DMS153 treated with DMSO at 0.1 percent for 48 hours (cell line): Measurements from ENCODE around the gene CPB2.

Source experiments
- DNase-seq: peaks from one replicate; lab custom pipeline; 2025; ENCODE audit not compliant: unreplicated experiment; lab: John Stamatoyannopoulos, UW

CPB2 gene

DNA sequence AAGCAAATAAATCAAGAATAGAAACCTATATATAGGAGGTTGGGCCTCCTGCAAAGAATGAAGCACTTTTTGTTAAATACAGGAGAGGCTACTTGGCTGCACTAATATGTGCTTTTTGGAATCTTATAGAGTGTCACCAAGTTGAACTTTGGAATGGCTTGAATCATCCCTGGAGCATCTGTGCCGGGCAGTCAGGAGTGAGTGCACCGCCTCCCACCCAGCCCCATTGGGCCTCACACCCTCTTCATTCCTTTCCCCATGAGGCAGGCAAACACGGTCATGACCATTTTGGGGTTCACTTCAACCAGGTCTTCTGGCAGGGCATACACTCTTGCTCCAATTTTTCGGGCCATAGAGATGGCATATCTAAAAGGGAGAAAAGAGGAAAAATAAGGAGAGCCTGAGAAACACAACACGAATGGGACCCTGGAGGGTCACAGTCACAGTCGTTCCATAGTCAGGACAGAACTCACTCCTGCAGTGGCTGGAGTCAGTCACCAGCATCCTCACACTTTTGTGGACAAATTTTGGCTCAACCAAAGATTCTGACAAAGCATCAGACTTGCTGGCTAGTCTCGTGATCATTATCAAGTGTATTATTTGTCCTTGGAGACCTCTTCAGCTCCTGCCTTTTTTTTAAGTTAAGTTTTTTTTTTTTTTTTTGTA, 22.7 kb upstream of the CPB2 start:
- no peak for DNase-seq

DNA sequence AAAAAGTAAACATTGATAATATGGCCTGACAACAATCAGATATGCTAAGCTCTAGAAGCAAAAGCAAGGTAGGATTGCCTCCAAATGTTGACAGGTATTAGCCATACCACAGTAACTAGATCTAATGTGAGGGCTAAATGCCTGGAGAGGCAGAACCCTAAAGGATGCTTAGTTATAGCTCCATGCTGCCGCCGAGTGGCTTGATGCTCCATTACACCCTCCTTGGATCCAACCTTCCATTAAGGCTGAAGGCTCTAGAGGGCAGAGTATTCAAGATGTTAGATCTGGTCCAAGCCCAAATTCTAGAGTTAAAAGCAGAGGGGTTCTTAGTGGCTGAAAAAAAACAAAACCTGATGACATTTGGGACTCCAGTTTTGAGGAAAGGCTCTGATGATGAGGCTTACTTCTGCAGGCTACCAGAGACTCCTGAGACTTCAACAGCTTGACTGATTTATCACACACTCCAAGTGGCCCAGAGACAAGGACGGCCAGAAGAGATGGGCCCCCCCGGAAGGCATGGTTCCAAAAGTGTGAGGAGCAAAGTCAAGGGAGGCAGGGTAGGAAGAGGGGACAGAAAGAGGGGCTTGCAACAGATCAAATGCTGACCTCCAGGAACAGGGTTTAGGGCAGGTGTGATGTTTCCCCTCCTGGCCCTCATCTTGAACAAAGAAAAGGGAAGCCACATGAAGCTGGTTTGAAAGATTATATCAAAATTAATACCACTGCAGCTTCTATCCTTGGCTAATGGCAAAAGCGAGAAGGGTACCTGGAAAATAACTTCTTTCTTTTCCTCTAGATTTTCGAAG, 21.9 kb upstream of the CPB2 start:
- DNase-seq, result peak; percentile 77

DNA sequence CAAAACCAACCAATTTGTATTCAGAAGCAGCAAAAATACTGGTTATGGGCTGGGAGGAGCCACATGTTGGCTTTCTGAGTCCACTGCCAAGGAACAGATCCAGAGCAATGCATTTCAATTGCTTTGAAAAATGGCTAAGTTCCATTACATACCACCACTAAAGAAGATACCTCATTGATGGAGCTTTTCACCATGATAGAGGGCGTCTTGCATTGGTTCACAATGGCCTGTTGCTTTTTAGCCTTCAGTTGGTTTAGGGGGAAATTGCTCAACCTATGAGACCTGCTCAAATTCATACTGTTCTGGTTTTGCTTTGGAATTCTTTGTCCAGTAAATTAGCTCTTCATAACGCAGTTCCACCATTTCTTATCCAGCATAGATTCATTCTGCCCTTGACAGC, 21.2 kb upstream of the CPB2 start:
- DNase-seq, result no peak

DNA sequence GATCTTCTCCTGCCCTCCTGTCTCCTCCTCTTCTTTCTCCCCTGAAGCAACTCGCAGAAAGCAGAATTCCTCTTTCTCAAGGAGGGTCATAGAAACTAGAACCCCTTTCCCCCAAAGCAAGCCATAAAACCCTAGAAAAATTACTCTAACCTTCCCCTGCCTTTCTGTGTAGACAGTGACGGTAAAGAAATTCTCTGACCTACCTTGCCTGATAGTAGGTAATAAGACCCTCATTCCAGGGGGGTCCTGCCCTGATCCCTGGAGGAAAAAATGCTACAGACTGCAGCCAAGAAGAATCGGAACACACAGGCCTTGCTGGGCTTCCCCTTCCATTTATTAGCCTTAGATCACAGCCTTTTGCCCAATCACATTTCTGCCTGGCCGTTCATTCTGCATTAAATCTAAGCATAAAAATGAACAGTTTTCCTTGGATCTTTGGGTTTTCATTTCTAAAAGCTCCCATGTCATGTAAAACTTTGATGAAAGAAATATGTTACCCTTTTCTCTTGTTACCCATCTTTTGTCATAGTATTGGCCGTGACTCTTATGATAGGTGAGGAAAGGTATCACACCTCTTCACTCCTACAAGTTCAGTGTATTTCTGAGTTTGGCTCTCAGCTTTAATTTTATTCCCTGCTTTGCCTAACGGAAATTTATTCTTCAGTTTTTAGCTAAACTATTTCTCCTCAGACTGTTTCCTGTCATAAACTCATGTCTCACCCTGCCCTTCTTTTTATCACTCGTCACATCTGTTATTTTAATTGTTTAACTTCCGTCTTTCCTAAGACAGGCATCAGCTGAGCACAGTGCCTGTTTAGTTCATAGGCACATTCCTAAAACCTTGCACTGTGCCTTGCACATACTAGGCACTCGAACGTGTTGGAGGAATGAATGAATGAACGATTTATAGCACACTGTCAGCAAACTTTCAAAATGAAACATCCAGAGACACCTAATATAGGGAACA, 20.4 kb upstream of the CPB2 start:
- no peak for DNase-seq

DNA sequence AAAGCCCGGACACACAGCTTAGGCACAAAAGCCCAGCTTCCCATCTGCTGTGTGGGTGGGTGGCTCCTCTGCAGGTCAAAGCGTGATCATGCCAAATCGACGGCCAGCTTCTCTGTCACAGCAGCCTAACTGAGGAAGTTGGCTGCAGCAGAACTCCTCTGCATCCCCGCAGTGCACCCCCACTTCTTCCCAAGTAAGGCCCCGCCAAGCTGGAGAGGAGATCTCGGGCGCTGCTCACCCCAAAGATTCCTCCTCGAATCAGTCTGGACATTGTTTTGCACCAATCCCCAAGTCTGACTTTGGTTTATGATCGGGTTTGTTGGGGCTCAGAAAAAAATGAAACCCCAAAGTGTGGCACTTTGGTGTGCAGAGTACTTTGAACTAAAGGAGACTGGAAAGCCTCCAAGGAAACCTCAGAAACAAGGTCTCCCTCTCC, 19.7 kb upstream of the CPB2 start:
- DNase-seq, result no peak

DNA sequence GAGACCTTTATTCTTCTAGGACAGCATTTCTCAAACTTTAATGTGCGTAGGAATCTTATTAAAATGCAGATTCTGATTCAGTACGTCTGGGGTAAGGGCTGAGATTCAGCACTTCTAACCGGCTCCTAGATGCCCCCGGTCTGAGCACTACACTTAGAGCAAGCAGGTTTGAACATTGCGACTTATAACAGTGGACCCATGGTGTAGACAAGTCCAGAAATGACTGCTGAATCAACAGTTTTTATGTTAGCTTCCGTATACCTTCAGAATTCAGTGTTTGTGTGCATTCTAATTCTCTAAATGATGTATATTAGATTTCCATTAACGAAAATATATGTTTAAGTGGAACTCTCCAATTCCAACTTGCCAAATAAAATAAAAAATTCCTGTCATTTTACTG, 17.5 kb upstream of the CPB2 start:
- no peak for DNase-seq

DNA sequence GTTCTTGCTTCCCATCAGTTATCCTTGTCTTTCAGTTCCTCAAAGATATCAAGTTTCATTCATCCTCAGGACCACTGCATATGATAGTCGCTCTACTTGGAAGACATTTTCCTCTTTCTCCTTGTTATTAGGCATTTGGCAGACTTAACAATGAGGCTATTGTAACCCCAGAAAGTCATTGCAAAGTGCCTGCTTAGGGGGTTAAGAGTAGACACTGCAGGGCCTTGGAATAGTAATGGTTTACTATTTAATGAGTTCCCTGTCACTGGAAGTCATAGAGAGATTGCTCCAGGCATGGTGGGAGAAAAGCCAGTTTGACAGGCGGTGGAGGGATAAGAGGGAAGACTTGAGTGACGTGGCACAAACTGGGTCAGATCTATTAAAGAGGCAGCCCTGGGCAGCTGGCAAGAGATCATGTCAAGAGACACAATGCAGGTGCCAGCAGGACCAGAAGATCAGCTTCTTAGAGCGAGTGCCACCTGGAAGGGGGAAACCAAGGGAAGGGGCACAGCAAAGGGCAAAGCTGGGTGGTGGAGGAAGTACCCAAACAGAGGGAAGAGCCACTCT, 16.8 kb upstream of the CPB2 start:
- no peak for DNase-seq

DNA sequence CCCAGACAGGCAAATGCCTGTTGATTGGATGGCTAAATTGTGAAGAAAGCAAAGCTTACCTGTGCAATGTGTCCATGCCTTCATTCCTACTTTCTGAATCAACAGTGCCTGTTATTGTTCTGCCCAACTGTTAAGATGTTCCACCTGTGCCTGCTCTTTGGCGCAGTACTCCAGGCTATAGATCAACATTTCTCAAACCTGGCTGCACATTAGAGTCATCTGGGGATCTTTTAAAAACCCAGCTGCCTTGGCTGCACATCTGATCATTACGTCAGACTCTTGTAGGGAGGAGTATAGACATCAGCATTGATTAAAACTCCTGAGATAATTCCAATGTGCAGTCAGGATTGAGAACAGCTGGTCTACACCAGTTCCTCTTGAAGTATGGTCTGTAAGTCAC, 16.2 kb upstream of the CPB2 start:
- no peak for DNase-seq

DNA sequence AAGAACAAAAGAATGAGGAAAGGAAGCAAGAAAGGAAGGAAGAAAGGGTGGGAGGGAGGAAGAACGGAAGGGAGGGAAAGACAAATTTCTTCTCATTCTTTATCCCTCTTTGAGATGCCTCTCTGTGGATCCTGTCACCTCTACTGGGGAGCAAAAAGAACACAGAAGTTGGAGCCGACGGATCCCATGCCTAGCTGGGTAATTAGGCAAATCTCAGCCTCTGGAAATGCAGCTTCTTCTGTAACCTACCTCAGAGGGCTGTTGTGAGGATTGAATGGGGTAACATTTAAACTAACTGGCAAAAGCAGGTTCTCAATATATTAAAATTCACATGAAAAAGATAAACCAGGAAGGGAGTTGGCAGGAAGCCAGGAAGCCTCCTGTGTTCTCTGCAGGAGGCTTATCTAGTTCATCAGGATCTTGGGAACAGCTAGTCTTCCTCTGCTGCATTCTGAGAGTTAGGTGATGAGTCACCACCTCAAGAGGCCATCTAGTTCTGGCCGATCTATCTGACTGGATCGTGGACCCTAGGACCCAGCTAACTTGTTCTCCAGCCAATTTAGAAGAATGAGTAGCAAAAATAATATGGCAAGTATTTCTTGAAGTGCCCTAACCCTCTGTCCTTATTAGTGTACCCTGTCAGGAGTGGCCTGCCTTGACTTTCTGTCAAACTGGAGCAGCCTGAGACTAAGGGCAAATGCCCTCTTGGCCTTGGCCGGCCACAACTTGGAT, 15.2 kb upstream of the CPB2 start:
- DNase-seq, result no peak

DNA sequence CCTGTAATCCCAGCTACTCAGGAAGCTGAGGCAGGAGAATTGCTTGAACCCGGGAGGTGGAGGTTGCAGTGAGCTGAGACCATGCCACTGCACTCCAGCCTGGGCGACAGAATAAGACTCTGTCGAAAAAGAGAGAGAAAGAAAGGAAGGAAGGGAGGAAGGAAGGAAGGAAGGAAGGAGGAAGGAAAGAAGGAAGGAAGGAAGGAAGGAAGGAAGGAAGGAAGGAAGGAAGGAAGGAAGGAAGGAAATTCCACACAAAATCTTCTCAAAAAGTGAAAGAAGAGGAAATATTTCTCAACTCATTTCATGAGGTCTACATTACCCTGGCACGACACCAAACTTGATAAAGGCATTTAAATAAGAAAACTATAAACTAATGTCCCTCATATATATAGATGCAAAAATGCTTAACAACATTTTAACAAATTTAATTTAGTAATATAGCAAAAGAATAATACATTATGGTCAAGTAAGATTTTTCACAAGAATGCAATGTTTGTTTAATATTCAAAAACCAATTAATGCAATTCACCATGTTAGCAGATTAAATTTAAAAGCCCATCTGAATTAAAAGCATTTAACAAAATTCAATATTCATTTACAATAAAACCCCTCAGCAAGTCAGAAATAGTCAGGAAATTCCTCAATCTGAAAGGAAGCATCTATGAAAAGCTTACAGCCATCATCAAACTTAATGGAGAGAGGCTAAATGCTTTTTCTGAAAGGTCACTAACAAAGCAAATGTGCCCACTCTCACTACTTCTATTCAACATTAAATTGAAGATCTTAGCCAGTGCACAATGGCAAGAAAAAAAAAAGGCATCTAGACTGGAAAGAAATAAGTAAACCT, 12.0 kb upstream of the CPB2 start:
- no peak for DNase-seq

DNA sequence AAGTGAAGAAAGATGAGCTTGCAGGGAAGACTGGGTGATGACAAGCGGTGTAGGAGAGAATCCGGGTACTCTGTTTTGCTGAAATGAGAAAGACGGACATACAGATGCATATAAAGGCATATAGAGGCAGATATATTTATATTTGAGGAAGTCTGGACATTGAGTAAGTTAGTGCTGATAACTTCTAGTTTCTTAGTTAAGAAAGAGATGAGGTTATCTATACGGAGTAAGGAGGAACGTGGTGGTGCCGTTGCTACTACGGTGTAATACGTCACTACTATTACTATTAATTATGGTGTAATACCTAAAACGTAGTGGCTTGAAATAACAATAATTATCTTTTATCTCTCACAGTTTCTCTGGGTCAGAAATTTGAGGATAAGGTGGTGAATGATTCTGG, 9.8 kb upstream of the CPB2 start:
- no peak for DNase-seq

DNA sequence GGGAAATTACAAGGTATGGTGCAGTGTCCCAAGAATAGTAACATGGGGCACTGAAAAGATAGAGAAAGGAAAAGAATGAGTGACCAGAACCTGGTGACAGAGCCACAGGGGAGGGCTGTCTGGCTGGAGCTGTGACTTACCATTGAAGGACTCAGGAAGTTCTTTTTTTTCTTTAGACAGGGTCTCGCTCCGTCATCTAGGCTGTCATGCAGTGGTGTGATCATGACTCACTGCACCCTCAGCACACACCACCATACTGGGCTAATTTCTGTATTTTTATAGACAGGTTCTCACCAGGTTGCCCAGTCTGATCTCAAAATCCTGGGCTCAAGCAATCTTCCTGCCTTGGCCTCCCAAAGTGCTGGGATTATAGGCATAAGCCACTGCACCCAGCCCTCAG, 8.8 kb upstream of the CPB2 start:
- no peak for DNase-seq

DNA sequence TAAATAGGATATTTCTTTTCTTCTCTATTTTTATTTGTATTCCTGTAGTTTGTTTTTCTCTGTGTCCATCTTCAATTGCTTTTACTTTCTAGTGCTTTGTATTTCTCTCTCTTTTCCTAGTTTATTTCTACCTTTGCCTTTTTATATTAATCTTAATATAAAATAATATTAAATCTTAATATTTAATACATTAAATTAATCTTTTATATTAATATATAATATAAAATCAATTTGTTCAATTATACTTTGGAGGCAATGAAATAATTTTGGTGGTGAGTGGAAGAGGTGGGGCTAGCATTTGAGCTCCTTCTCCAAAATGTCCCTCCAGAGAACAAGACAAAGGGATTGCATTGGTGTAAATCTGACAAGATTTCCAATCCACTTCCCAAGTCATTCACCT, 6.3 kb upstream of the CPB2 start:
- DNase-seq, result no peak

DNA sequence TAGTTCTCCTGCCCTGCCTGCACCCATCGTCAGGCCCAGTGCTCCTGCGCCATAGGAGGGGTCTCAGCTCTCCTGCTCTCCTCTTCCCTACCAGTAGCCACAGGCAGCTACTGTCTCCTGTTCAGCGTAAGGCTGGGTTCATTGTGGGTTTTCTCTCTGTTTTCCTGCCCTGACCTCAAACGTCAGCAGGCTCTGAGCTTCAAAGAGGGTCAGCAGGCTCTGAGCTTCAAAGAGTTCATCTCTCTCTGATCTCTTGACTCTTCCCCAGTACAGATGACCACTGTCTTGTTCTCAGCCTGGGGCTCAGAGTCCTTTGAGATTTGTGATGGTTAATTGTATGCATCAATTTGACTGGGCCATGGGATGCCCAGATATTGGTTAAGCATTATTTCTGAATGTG, 4.6 kb upstream of the CPB2 start:
- DNase-seq, result no peak

DNA sequence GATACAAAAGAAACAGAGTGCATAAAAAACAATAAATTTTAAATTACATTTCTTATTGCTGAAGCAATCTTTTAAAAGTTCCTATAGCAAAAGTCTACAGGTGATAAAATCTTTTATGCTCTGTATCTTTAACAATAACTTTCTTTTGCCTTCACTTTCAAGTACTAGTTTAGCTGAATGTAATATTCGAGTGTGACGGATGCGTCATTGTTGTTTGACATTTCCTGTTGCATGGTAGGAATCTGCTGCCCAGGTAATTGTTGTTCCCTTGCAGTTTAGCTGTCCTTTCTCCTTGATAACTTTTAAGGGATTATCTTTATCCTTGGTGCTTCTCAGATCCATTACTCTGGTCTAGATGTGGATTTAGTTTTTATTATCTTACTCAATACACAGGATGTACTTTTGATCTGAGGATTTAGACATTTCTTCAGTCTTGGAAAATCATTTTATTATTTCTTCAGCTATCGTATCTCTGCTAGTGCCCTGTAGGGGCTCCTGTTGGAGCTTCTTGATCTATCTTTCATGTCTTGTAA, 2.1 kb upstream of the CPB2 start:
- peak; percentile 24 for DNase-seq

DNA sequence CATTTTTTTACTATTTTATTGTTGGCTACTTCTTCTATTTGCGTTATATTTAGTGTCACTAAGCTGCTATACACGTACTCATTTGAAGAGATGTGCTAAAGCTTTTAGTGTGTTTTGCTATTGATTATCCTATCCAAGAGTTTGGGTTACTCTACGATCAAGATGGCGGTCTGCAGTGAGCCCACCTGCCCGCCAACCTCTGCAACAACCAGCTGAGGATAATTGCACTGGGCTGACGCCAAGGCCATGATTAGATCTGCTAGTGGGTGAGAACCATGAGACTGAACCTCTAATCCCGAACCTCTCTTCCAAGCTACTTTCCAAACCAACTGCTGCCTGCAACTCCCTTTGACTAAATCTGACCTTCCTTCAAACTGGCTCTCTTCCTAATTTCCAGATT, 1.8 kb downstream of the CPB2 start:
- DNase-seq, result no peak

DNA sequence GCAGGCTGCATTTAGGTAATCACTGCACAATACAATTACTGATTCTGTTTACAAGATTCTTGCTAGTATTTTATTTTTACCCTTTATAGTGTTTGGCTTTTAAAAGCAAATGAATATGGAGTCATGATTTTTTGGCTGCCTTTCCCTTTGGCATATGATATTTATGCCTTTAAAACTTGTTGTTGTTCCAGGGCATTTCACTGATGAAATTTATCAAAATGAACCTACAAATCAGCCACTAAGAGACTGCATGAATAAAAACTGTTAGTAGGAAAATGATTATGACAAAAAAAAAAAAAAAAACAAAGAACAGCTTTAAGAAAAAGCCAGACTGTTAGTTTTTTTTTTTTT, 2.6 kb downstream of the CPB2 start:
- no peak for DNase-seq

DNA sequence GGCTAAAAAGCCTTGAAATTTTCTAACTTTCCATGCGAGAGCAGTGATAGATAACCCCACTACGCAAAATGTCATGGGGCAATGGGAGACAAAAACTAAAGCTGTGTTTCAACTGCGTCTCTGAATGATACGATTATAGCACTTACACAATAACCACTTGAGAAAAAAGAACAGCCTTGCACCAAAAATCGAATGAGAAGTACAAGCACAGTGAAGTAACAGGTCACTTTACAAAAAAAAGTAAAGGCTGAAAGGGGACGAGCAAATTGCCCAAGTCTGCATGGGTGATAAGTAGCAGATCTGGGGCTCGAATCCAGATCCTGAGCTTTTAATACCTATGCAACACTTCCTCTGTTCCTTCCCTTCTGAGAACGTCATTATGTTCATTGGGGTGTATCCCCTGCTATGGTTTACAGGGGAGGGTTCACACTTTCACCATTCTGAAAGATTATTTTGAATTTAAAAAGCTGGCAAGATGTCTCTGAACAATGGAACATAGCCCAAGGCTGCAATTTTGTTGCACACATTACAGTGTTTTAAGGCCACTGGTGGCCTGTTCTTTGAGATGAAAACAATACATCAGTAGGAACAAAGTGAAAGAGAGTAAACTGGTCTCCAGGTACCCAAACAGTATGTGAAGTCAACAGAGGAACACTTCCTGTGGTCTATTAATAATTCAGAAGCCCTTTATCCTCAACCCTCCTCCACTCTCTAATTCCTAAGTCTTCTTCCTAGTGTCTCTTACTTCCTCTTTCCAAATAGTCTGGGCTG, 3.2 kb downstream of the CPB2 start:
- peak; percentile 71 for DNase-seq

DNA sequence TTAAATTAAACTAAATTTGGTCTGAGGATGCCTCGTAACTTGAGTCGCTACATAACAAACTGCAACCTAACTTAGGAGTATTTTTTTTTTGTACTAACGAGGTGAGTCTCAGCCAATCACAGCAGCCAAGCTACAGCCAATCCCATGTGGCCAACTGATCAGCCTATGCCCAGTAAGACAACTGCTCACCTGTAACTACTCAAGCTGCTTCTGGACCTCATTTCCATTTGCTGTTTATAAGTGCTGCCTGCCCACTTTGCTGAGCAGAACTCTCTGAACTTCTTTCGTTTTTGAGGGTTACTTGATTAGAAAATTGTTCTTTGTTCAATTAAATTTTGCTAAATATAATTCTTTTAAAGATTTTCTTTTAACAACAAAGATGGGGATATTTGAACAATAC, 3.8 kb downstream of the CPB2 start:
- no peak for DNase-seq
